Hepatocyte (in vitro differentiated cells): Measurements from ENCODE around the gene SYT7. TPM values are rescaled to one million over a fixed set of nuclear protein-coding genes. Genes with fewer than 3 reads are reported as not detected.
A peak's percentile ranks its signal among the peaks of the same experiment; 100 is the strongest.

ENCODE experiments used
- DNase-seq: peaks from one replicate; pipeline ENCODE4 v3.0.0-alpha.2; 2016; ENCODE audit warnings: low spot score
- H2AFZ ChIP-seq: fragments of 200-600 bp; sonication (generic); 2 replicates; pipeline ENCODE4 v1.6.0; 2016; ENCODE audit warnings: antibody characterized with exemption, mild to moderate bottlenecking
- H3K27ac ChIP-seq: fragments of 200-600 bp; sonication (generic); 2 replicates; pipeline ENCODE4 v1.5.1; 2016; ENCODE audit warnings: mild to moderate bottlenecking
- H3K27me3 ChIP-seq: fragments of 200-600 bp; sonication (generic); 2 replicates; pipeline ENCODE4 v1.6.1; 2016
- H3K36me3 ChIP-seq: fragments of 200-600 bp; sonication (generic); replicated peaks from 2 replicates; pipeline ENCODE4 v1.5.1; 2016; ENCODE audit warnings: low read depth; ENCODE audit not compliant: insufficient read depth
- H3K4me1 ChIP-seq: fragments of 200-600 bp; sonication (generic); 2 replicates; pipeline ENCODE4 v1.5.1; 2016; ENCODE audit warnings: mild to moderate bottlenecking, moderate library complexity; ENCODE audit not compliant: insufficient read depth
- H3K4me2 ChIP-seq: fragments of 200-600 bp; sonication (generic); 2 replicates; pipeline ENCODE4 v1.6.0; 2016
- H3K4me3 ChIP-seq: fragments of 200-600 bp; sonication (generic); 2 replicates; pipeline ENCODE4 v1.5.1; 2016; ENCODE audit warnings: mild to moderate bottlenecking
- H3K79me2 ChIP-seq: fragments of 200-600 bp; sonication (generic); 2 replicates; pipeline ENCODE4 v1.6.0; 2017; ENCODE audit warnings: mild to moderate bottlenecking
- H3K9me2 ChIP-seq: fragments of 200-600 bp; sonication (generic); replicated peaks from 2 replicates; pipeline ENCODE4 v1.6.0; 2017; ENCODE audit warnings: mild to moderate bottlenecking; ENCODE audit not compliant: insufficient read depth
- H3K9me3 ChIP-seq: fragments of 200-600 bp; sonication (generic); 2 replicates; pipeline ENCODE4 v1.5.1; 2016; ENCODE audit warnings: low read depth, mild to moderate bottlenecking
- H4K20me1 ChIP-seq: fragments of 200-600 bp; sonication (generic); 2 replicates; pipeline ENCODE4 v1.6.0; 2016; ENCODE audit warnings: mild to moderate bottlenecking; ENCODE audit not compliant: insufficient read depth, poor library complexity, severe bottlenecking
- EZH2 ChIP-seq: fragments of 200-600 bp; sonication (generic); IDR thresholded peaks from 2 replicates; pipeline ENCODE4 v1.6.1; 2016; ENCODE audit warnings: antibody characterized with exemption, mild to moderate bottlenecking, borderline replicate concordance
- EZH2phosphoT487 ChIP-seq: fragments of 200-600 bp; sonication (generic); IDR thresholded peaks from one replicate; pipeline ENCODE4 v1.6.1; 2018; ENCODE audit warnings: antibody characterized with exemption, mild to moderate bottlenecking, low read depth, moderate library complexity; ENCODE audit not compliant: unreplicated experiment, severe bottlenecking
- WGBS: methylation state at CpG from one replicate; pipeline ENCODE4 v1.1.6; 2016; ENCODE audit warnings: low lambda C conversion rate; ENCODE audit errors: missing lambda C conversion rate; 5-methylcytosine and 5-hydroxymethylcytosine counted together
- polyA plus RNA-seq: library from polyadenylated mRNA; unstranded; fragments of >200 nt; fragmentation: Nextera tagmentation; extraction: Ambion mirVana; gene quantifications from 2 replicates; pipeline ENCODE4 v1.2.1, GENCODE V29; 2016
- total RNA-seq: library from RNA; depleted of rRNA; stranded (reverse); fragments of >200 nt; gene quantifications from 2 replicates; pipeline ENCODE4 v1.2.3, GENCODE V29; 2014
- TF ChIP-seq, protein P1 (sequence below): fragments of 200-600 bp; sonication (generic); IDR thresholded peaks from 2 replicates; pipeline ENCODE4 v1.5.1; 2016; ENCODE audit warnings: antibody characterized with exemption, mild to moderate bottlenecking; ENCODE audit not compliant: poor library complexity

Gene SYT7
- total and polyA plus RNA-seq, 2 experiments from 2014 or later: 11.3 to 15.5 TPM

DNA sequence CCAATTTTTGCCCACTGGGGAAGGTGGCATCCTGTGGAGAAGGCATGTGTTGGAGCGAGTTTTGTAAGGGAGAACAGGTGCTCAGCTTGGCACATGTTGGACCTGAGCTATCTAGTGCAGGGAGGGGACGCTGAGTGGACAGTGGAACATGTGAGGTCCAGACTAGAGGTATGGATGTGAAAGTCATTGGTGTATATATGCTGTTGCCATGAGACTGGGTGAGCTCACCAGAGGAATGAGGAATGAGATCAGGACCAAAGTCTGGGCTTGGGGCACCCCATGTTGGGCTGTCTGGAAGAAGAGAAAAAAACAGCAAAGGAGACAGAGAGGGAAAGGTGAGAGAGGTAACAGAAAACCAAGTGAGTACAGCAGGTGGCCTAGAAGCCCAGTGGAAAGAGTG lies 12.3 kb upstream of the SYT7 start:
- Histone ChIP-seq H3K9me3 (no peaks in the 10 kb centered on the region), H3K4me1 (peaks cover 8% of the 10 kb centered on the region), H2AFZ (no peak overlapping the region), H3K4me3 (no peak overlapping the region), H3K79me2 (no peaks in the 10 kb centered on the region), H4K20me1 (no peaks in the 10 kb centered on the region), H3K27ac (no peak overlapping the region), H3K27me3 (no peaks in the 10 kb centered on the region), H3K36me3 (no peaks in the 10 kb centered on the region), H3K9me2 (no peaks in the 10 kb centered on the region), H3K4me2 (no peak overlapping the region)
- TF ChIP-seq, protein P1, sequence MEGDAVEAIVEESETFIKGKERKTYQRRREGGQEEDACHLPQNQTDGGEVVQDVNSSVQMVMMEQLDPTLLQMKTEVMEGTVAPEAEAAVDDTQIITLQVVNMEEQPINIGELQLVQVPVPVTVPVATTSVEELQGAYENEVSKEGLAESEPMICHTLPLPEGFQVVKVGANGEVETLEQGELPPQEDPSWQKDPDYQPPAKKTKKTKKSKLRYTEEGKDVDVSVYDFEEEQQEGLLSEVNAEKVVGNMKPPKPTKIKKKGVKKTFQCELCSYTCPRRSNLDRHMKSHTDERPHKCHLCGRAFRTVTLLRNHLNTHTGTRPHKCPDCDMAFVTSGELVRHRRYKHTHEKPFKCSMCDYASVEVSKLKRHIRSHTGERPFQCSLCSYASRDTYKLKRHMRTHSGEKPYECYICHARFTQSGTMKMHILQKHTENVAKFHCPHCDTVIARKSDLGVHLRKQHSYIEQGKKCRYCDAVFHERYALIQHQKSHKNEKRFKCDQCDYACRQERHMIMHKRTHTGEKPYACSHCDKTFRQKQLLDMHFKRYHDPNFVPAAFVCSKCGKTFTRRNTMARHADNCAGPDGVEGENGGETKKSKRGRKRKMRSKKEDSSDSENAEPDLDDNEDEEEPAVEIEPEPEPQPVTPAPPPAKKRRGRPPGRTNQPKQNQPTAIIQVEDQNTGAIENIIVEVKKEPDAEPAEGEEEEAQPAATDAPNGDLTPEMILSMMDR: no peak
- TF ChIP-seq EZH2 (no peak), EZH2phosphoT487 (no peak)
- 94% methylated on average over 2 of the region's 2 CpGs for WGBS
- DNase-seq: no peak

DNA sequence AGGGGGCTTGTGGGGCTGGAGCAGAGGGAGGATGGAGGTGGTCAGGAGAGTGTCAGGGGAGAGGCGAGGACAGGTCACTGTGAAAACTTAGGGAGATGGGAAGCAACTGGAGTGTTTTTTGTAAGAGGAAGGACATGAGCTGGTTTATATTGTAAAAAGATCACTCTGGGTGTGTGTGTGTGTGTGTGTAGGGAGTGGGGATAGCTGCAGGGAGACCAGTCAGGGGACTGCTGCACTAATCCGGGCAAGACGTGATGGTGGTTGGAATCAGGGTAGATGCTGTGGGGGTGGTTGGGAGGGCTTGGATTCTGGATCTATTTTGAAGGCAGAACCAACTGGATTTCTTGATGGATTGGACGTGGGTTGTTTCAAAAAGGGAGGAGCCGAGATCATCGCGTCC lies 11.3 kb upstream of the SYT7 start:
- no peak for DNase-seq
- 82% methylated on average over 7 of the region's 7 CpGs for WGBS
- H3K9me3 ChIP-seq: no peaks in the 10 kb centered on the region
- no peak overlapping the region for H3K27ac ChIP-seq
- no peak overlapping the region for H2AFZ ChIP-seq
- H4K20me1 ChIP-seq: no peaks in the 10 kb centered on the region
- H3K79me2 ChIP-seq: no peaks in the 10 kb centered on the region
- H3K9me2 ChIP-seq: no peaks in the 10 kb centered on the region
- no peaks in the 10 kb centered on the region for H3K27me3 ChIP-seq
- TF ChIP-seq EZH2: no peak
- TF ChIP-seq, protein P1: no peak
- no peak for TF ChIP-seq EZH2phosphoT487
- H3K36me3 ChIP-seq: no peaks in the 10 kb centered on the region
- H3K4me2 ChIP-seq: no peak overlapping the region
- H3K4me3 ChIP-seq: no peak overlapping the region
- peaks cover 16% of the 10 kb centered on the region for H3K4me1 ChIP-seq

DNA sequence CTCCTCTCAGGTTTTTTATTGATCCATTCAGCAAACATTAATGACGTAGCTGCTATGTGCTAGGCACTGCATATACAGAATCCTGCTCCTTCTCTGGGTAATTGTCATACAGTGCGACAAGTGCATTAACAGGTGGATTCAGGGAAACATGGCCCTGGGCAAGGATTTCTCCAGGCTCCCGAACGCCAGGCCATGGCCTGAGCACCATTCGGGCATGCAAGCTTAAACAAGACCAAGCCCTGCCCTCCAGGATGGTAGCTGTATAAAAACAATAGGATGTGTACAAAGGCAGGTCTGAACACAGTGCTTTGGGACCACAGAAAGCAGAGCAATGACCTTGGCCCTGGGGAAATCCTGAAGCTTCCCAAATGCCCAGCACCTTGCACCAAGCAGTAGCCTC lies 9.1 kb upstream of the SYT7 start:
- H3K9me2 ChIP-seq: no peaks in the 10 kb centered on the region
- no peak overlapping the region for H3K27ac ChIP-seq
- TF ChIP-seq EZH2phosphoT487: no peak
- no peak for TF ChIP-seq EZH2
- TF ChIP-seq, protein P1: no peak
- no peaks in the 10 kb centered on the region for H4K20me1 ChIP-seq
- no peak overlapping the region for H2AFZ ChIP-seq
- 79% methylated on average over 5 of the region's 5 CpGs for WGBS
- H3K4me3 ChIP-seq: no peak overlapping the region
- no peaks in the 10 kb centered on the region for H3K79me2 ChIP-seq
- no peak overlapping the region for H3K4me2 ChIP-seq
- no peaks in the 10 kb centered on the region for H3K36me3 ChIP-seq
- H3K27me3 ChIP-seq: no peaks in the 10 kb centered on the region
- H3K4me1 ChIP-seq: peaks cover 19% of the 10 kb centered on the region
- no peaks in the 10 kb centered on the region for H3K9me3 ChIP-seq
- DNase-seq: no peak

DNA sequence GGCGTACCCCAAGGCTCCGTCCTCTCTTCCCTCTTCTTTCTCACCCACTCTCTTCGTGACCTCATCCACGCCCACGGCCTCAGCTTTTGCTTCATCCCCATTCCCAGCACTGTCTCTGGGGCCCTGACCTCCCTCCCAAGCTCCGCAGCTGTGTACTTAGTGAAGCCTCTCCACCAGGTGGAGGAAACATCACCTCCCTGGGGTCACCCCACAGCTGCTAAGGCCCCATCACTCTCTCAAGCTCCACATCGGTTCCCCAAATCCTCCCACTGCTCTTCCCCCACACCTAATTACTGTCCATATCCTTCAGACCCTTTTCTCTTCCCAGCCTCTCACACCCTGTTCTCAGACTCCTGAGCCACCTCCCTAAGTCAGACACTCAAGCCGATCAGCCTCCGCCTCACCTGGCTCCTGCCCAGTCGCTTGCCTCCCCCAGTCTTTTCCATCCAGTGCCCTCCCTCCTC lies 7.9 kb upstream of the SYT7 start:
- Histone ChIP-seq H3K4me2 (peak overlapping the region; percentile 91), H2AFZ (no peak overlapping the region), H3K4me1 (peaks cover 19% of the 10 kb centered on the region), H3K79me2 (no peaks in the 10 kb centered on the region), H3K27me3 (no peaks in the 10 kb centered on the region), H3K36me3 (no peaks in the 10 kb centered on the region), H3K27ac (no peak overlapping the region), H3K9me2 (no peaks in the 10 kb centered on the region), H4K20me1 (no peaks in the 10 kb centered on the region), H3K4me3 (no peak overlapping the region), H3K9me3 (no peaks in the 10 kb centered on the region)
- WGBS: 50% methylated on average over 10 of the region's 10 CpGs
- peak; percentile 42 for DNase-seq
- no peak for TF ChIP-seq EZH2phosphoT487
- no peak for TF ChIP-seq EZH2
- TF ChIP-seq, protein P1: no peak
